OCI-LY7 (cell line): ENCODE measurements around the gene KDM1B. TPM values are rescaled to one million over a fixed set of nuclear protein-coding genes. Genes with fewer than 3 reads are reported as not detected.

ENCODE experiments used
- BruUV-seq: library from RNA; stranded (reverse); fragments of 400-500 nt; replicated peaks from 2 replicates; lab custom pipeline; 2021; lab: Mats Ljungman, UMichigan
- CTCF ChIA-PET: fragments of 300-600 bp; sonication (Branson Sonifier 250); formaldehyde crosslinking; loops from one replicate; lab custom pipeline; 2022; ENCODE audit warnings: antibody characterized with exemption; ENCODE audit not compliant: unreplicated experiment; lab: Charles Lee
- POLR2A ChIA-PET: fragments of 300-600 bp; sonication (Branson Sonifier 250); formaldehyde crosslinking; loops from one replicate; lab custom pipeline; 2022; ENCODE audit warnings: antibody characterized with exemption; lab: Charles Lee
- DNase-seq: peaks from one replicate; pipeline ENCODE4 v3.0.0-alpha.2; 2015; ENCODE audit warnings: low spot score
- H2AFZ ChIP-seq: fragments of 200-600 bp; sonication (generic), shearing (Covaris generic); 2 replicates; pipeline ENCODE4 v1.6.1; 2014; ENCODE audit warnings: mild to moderate bottlenecking, antibody characterized with exemption, low read length, moderate library complexity
- H3K27ac ChIP-seq: fragments of 200-600 bp; sonication (generic); 2 replicates; pipeline ENCODE4 v1.5.1; 2014; ENCODE audit warnings: mixed run types, low read depth, mild to moderate bottlenecking, moderate library complexity, low read length, inconsistent platforms; ENCODE audit not compliant: poor library complexity, severe bottlenecking
- H3K36me3 ChIP-seq: fragments of 200-600 bp; sonication (generic); 2 replicates; pipeline ENCODE4 v1.6.1; 2014; ENCODE audit warnings: mild to moderate bottlenecking, antibody characterized with exemption, low read length, moderate library complexity, mixed read lengths; ENCODE audit not compliant: insufficient read depth
- H3K4me1 ChIP-seq: fragments of 200-600 bp; sonication (generic); 2 replicates; pipeline ENCODE4 v1.5.1; 2014; ENCODE audit warnings: mild to moderate bottlenecking, low read length; ENCODE audit not compliant: insufficient read depth, poor library complexity, severe bottlenecking
- H3K4me2 ChIP-seq: fragments of 200-600 bp; sonication (generic); 2 replicates; pipeline ENCODE4 v1.6.1; 2014; ENCODE audit warnings: mild to moderate bottlenecking, low read length
- H3K4me3 ChIP-seq: fragments of 200-600 bp; sonication (generic); 2 replicates; pipeline ENCODE4 v1.5.1; 2014; ENCODE audit warnings: mild to moderate bottlenecking, low read depth, low read length; ENCODE audit not compliant: poor library complexity, severe bottlenecking
- H3K79me2 ChIP-seq: fragments of 200-600 bp; sonication (generic); 2 replicates; pipeline ENCODE4 v1.6.1; 2016; ENCODE audit warnings: low read depth, mild to moderate bottlenecking, low read length, moderate library complexity, mixed read lengths; ENCODE audit not compliant: insufficient read depth
- H3K9me2 ChIP-seq: fragments of 200-600 bp; sonication (generic); 2 replicates; pipeline ENCODE4 v1.6.1; 2016; ENCODE audit warnings: mild to moderate bottlenecking, low read length, mixed read lengths; ENCODE audit not compliant: insufficient read depth
- H3K9me3 ChIP-seq: fragments of 200-600 bp; sonication (generic); 2 replicates; pipeline ENCODE4 v1.6.1; 2014; ENCODE audit warnings: mild to moderate bottlenecking, mixed run types, low read length, mixed read lengths
- H4K20me1 ChIP-seq: fragments of 200-600 bp; sonication (generic); 2 replicates; pipeline ENCODE4 v1.6.1; 2014; ENCODE audit warnings: mild to moderate bottlenecking, antibody characterized with exemption, low read length, moderate library complexity, mixed read lengths; ENCODE audit not compliant: insufficient read depth
- CTCF ChIP-seq: fragments of 200-600 bp; sonication (generic); conservative IDR thresholded peaks from 2 replicates; pipeline ENCODE4 v1.5.1; 2014; ENCODE audit warnings: mild to moderate bottlenecking, antibody characterized with exemption, low read length, moderate library complexity, mixed read lengths
- EZH2phosphoT487 ChIP-seq: fragments of 200-600 bp; sonication (generic); IDR thresholded peaks from 2 replicates; pipeline ENCODE4 v1.6.1; 2018; ENCODE audit warnings: low read depth, borderline replicate concordance, mild to moderate bottlenecking, mixed run types, antibody characterized with exemption, low read length, moderate library complexity, mixed read lengths
- intact Hi-C: fragments of 100-400 bp; cut with micrococcal nuclease; formaldehyde crosslinking; loops from one replicate; pipeline ENCODE4 v1.10.0; 2022; ENCODE audit not compliant: unreplicated experiment
- total RNA-seq, 2 experiments: library from RNA; depleted of rRNA in 1 of 2; stranded (reverse); fragments of >200 nt in 1 of 2; shearing (Covaris generic) in 1 of 2; gene quantifications; 2 replicates each; pipeline ENCODE4 v1.2.3, GENCODE V29; 2014 to 2022

KDM1B gene
- total RNA-seq, 2 experiments from 2014 or later: 37.6 to 56.4 TPM

DNA sequence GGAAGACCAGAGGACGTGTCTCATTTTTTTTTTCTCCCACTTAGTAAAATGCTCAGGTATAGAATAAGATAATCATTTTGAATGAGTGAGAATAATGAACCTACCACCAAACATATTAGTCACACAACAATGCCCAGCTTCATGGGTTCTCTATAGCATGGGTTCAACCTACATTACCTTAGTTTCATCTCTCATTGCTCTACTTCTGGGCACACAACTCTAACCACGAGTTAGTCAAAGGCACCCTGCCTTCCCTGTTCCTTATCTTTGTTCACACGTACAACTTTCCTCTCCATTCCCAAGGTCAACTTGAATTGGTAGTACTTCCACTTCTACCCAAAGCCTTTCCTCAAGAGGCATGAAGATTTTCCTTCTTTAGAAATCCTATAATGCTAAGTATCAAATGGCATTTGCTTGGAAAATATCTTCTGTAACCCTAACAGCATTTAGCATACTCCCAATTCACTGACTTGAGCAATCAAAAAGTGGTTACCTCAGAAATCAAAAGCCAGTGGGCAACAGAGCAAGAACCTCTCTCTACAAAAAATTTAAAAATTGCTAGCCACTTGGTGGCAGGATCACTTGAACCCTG is 88.2 kb downstream of the KDM1B start:
- ChIA-PET CTCF (no interaction called here), POLR2A (interaction anchor here (0.8 kb wide), 1 partner anchor 76 kb away, joined by 3 read pairs; no protein-coding TSS in a partner anchor)
- Histone ChIP-seq H3K36me3 (peaks cover 100% of the 10 kb centered on the region), H2AFZ (no peak overlapping the region), H3K9me2 (no peaks in the 10 kb centered on the region), H3K4me2 (no peak overlapping the region), H3K4me3 (no peak overlapping the region), H3K9me3 (no peaks in the 10 kb centered on the region), H3K27ac (no peak overlapping the region), H4K20me1 (peaks cover 6% of the 10 kb centered on the region; the same call in 1 of the 2 replicates), H3K4me1 (no peaks in the 10 kb centered on the region), H3K79me2 (peaks cover 82% of the 10 kb centered on the region)
- DNase-seq: no peak
- no TSS peak for BruUV-seq
- TF ChIP-seq CTCF: no peak
- no peak for TF ChIP-seq EZH2phosphoT487
- intact Hi-C loops: no loop called here

DNA sequence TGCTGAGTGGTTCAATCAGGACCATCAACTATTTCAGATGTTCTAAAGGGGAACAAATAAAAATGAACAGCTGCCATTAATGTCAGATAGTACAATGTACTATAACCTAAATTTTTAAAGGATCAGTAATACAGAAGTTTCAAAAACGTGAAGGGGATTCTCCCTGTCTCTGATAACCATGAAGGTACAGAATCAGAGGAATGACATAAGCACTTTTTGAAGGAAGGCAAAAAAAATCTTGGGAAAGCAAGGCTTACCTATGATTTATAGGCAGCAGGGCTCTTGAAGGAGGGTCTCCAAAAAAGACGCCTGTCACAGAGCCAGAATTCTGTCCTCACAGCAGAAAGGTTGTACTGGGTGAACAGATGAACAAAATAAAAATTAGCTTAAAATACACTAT is 89.0 kb downstream of the KDM1B start:
- peaks cover 100% of the 10 kb centered on the region for H3K36me3 ChIP-seq
- no TSS peak for BruUV-seq
- no peaks in the 10 kb centered on the region for H3K9me2 ChIP-seq
- intact Hi-C loops: no loop called here
- no peak overlapping the region for H2AFZ ChIP-seq
- DNase-seq: no peak
- ChIA-PET POLR2A (interaction anchor here (0.6 to 0.8 kb wide), 2 partner anchors 77 to 148 kb away, joined by 3 to 8 read pairs; no protein-coding TSS in a partner anchor), CTCF (no interaction called here)
- peaks cover 88% of the 10 kb centered on the region for H3K79me2 ChIP-seq
- H3K4me1 ChIP-seq: no peaks in the 10 kb centered on the region
- H3K4me2 ChIP-seq: no peak overlapping the region
- no peak for TF ChIP-seq EZH2phosphoT487
- TF ChIP-seq CTCF: no peak
- H3K9me3 ChIP-seq: no peaks in the 10 kb centered on the region
- no peak overlapping the region for H3K27ac ChIP-seq
- H4K20me1 ChIP-seq: peaks cover 6% of the 10 kb centered on the region; the same call in 1 of the 2 replicates
- no peak overlapping the region for H3K4me3 ChIP-seq

GRCh38 chr6:18245079-18245478 is 89.9 kb downstream of the KDM1B start:
- Histone ChIP-seq H3K9me3 (no peaks in the 10 kb centered on the region), H3K4me2 (no peak overlapping the region), H3K4me1 (no peaks in the 10 kb centered on the region), H3K27ac (no peak overlapping the region), H3K9me2 (no peaks in the 10 kb centered on the region), H4K20me1 (peaks cover 4% of the 10 kb centered on the region; the same call in 1 of the 2 replicates), H3K4me3 (no peak overlapping the region), H3K79me2 (peaks cover 88% of the 10 kb centered on the region), H3K36me3 (peaks cover 100% of the 10 kb centered on the region), H2AFZ (no peak overlapping the region)
- ChIA-PET CTCF (no interaction called here), POLR2A (no interaction called here)
- intact Hi-C loops: no loop called here
- no TSS peak for BruUV-seq
- no peak for DNase-seq
- no peak for TF ChIP-seq CTCF
- TF ChIP-seq EZH2phosphoT487: no peak
